IMR-90 (cell line): ENCODE measurements around the gene HDGF. TPM values are rescaled to one million over a fixed set of nuclear protein-coding genes. Genes with fewer than 3 reads are reported as not detected.

Source experiments
- ATAC-seq: fragments of 200-7000 bp; cut with Tn5 transposase; 2 replicates; pipeline ENCODE4 v1.9.1; 2020; ENCODE audit warnings: low read depth, mild to moderate bottlenecking, moderate library complexity
- BruUV-seq: library from RNA; stranded (reverse); fragments of 400-500 nt; replicated peaks from 2 replicates; lab custom pipeline; 2021; lab: Mats Ljungman, UMichigan
- CTCF ChIA-PET: fragments of 300-600 bp; formaldehyde crosslinking; extraction: SDS; loops from one replicate; lab custom pipeline; 2021; ENCODE audit warnings: antibody characterized with exemption; lab: Yijun Ruan, JAX
- POLR2A ChIA-PET: fragments of 300-600 bp; sonication (Branson Sonifier 250); formaldehyde crosslinking; loops from one replicate; lab custom pipeline; 2022; ENCODE audit warnings: antibody characterized with exemption; ENCODE audit not compliant: unreplicated experiment; lab: Charles Lee
- DNase-seq: peaks from one replicate; pipeline ENCODE4 v3.0.0; 2013
- H2AFZ ChIP-seq: replicated peaks from 2 replicates; pipeline ENCODE3; 2013; ENCODE audit warnings: low read length, mild to moderate bottlenecking; ENCODE audit not compliant: poor library complexity
- H2AK5ac ChIP-seq: 2 replicates; pipeline ENCODE4 v1.6.1; 2013; ENCODE audit warnings: low read depth, low read length, inconsistent platforms
- H2AK9ac ChIP-seq: replicated peaks from 2 replicates; pipeline ENCODE3; 2013; ENCODE audit warnings: mild to moderate bottlenecking, low read depth, low read length, moderate library complexity; ENCODE audit not compliant: poor library complexity
- H2BK120ac ChIP-seq: 2 replicates; pipeline ENCODE4 v1.6.1; 2013; ENCODE audit warnings: low read depth, low read length, inconsistent platforms
- H2BK15ac ChIP-seq: 3 replicates; pipeline ENCODE4 v1.6.1; 2013; ENCODE audit warnings: low read depth, low read length, inconsistent platforms
- H2BK20ac ChIP-seq: 2 replicates; pipeline ENCODE4 v1.6.1; 2013; ENCODE audit warnings: low read depth, mild to moderate bottlenecking, inconsistent platforms, low read length, moderate library complexity
- H2BK5ac ChIP-seq: 2 replicates; pipeline ENCODE4 v1.6.1; 2013; ENCODE audit warnings: mild to moderate bottlenecking, low read depth, low read length, inconsistent platforms; ENCODE audit not compliant: poor library complexity, severe bottlenecking
- H3K14ac ChIP-seq: replicated peaks from 2 replicates; pipeline ENCODE4 v1.6.1; 2013; ENCODE audit warnings: low read depth, low read length, inconsistent platforms
- H3K18ac ChIP-seq: 2 replicates; pipeline ENCODE4 v1.6.1; 2013; ENCODE audit warnings: low read depth, low read length, control low read depth
- H3K23ac ChIP-seq: 2 replicates; pipeline ENCODE4 v1.6.1; 2013; ENCODE audit warnings: low read depth, low read length, inconsistent platforms
- H3K27ac ChIP-seq: 2 replicates; pipeline ENCODE4 v1.5.1; 2013; ENCODE audit warnings: mild to moderate bottlenecking, control low read depth, low read length; ENCODE audit not compliant: insufficient read depth
- H3K27me3 ChIP-seq: 2 replicates; pipeline ENCODE4 v1.6.1; 2013; ENCODE audit warnings: low read length; ENCODE audit not compliant: control insufficient read depth, insufficient read depth
- H3K36me3 ChIP-seq: 2 replicates; pipeline ENCODE4 v1.6.1; 2013; ENCODE audit warnings: low read length, mixed read lengths; ENCODE audit not compliant: control insufficient read depth, insufficient read depth
- H3K4ac ChIP-seq: 2 replicates; pipeline ENCODE4 v1.6.1; 2013; ENCODE audit warnings: low read depth, low read length, inconsistent platforms
- H3K4me1 ChIP-seq: 2 replicates; pipeline ENCODE4 v1.6.1; 2013; ENCODE audit warnings: low read length, mixed read lengths; ENCODE audit not compliant: control insufficient read depth, insufficient read depth
- H3K4me2 ChIP-seq: 2 replicates; pipeline ENCODE4 v1.6.1; 2013; ENCODE audit warnings: low read depth, mild to moderate bottlenecking, control low read depth, low read length, moderate library complexity
- H3K4me3 ChIP-seq: 2 replicates; pipeline ENCODE4 v1.5.1; 2013; ENCODE audit warnings: low read depth, mild to moderate bottlenecking, control low read depth, low read length, moderate library complexity; ENCODE audit not compliant: insufficient read depth
- H3K56ac ChIP-seq: 2 replicates; pipeline ENCODE4 v1.6.1; 2013; ENCODE audit warnings: low read length, inconsistent platforms; ENCODE audit not compliant: insufficient read depth; ENCODE audit errors: extremely low read depth
- H3K79me1 ChIP-seq, 2 experiments: 2 replicates each; pipeline ENCODE4 v1.6.1; 2013; ENCODE audit warnings: low read length in 2 of 2, inconsistent platforms in 1 of 2, low read depth in 1 of 2
- H3K9ac ChIP-seq: 2 replicates; pipeline ENCODE4 v1.6.1; 2013; ENCODE audit warnings: low read depth, low read length, control low read depth
- H3K9me1 ChIP-seq: 2 replicates; pipeline ENCODE4 v1.6.1; 2013; ENCODE audit warnings: low read length, inconsistent platforms; ENCODE audit not compliant: insufficient read depth
- H3K9me3 ChIP-seq: 2 replicates; pipeline ENCODE4 v1.6.1; 2013; ENCODE audit warnings: low read length; ENCODE audit not compliant: control insufficient read depth, insufficient read depth
- H4K20me1 ChIP-seq: 2 replicates; pipeline ENCODE4 v1.6.1; 2013; ENCODE audit warnings: low read length, inconsistent platforms; ENCODE audit not compliant: insufficient read depth
- H4K5ac ChIP-seq: 2 replicates; pipeline ENCODE4 v1.6.1; 2013; ENCODE audit warnings: mild to moderate bottlenecking, low read depth, low read length, control low read depth
- H4K8ac ChIP-seq, 2 experiments: 2 replicates each; pipeline ENCODE4 v1.6.1; 2013; ENCODE audit warnings: low read depth in 2 of 2, low read length in 2 of 2, control low read depth in 1 of 2, inconsistent platforms in 1 of 2
- H4K91ac ChIP-seq: 2 replicates; pipeline ENCODE4 v1.6.1; 2013; ENCODE audit warnings: low read depth, low read length, inconsistent platforms; ENCODE audit not compliant: insufficient read depth
- FOS ChIP-seq: fragments of 150-350 bp; IDR thresholded peaks from 2 replicates; pipeline ENCODE4 v1.6.1; 2016; ENCODE audit warnings: low read depth, low read length
- WGBS, 2 experiments: methylation state at CpG; one replicate each; pipeline versions ENCODE4 v1.1.5 to v1.1.7; 2013; ENCODE audit warnings: missing lambda C conversion rate in 2 of 2; ENCODE audit not compliant: insufficient read length in 1 of 2; ENCODE audit errors: extremely low coverage in 2 of 2; 5-methylcytosine and 5-hydroxymethylcytosine counted together
- dilution Hi-C: fragments of 300-500 bp; cut with HindIII; formaldehyde crosslinking; loops from one replicate; pipeline ENCODE4 v1.14.3; 2018; ENCODE audit warnings: low sequenced_read_pairs; ENCODE audit not compliant: unreplicated experiment
- in situ Hi-C: fragments of 300-500 bp; cut with MboI; formaldehyde crosslinking; loops from 3 replicates; pipeline ENCODE4 v1.14.3; 2019; ENCODE audit warnings: low sequenced_read_pairs, inconsistent platforms, mixed read lengths
- intact Hi-C: fragments of 100-400 bp; cut with micrococcal nuclease; formaldehyde crosslinking; loops from 2 replicates; pipeline ENCODE4 v1.10.0; 2022
- polyA plus RNA-seq, 3 experiments: library from polyadenylated mRNA; depleted of rRNA; stranded (reverse); fragments of >200 nt; gene quantifications; 2 replicates each; pipeline ENCODE4 v1.2.3, GENCODE V29; 2012; ENCODE audit warnings: low replicate concordance in 1 of 3
- total RNA-seq: library from RNA; depleted of rRNA; stranded (reverse); fragments of >200 nt; gene quantifications from 2 replicates; pipeline ENCODE4 v1.2.3, GENCODE V29; 2012

HDGF gene
- total and polyA plus RNA-seq, 2 of the 4 experiments (the other 2 are of a cell fraction), result 94.6 to 123 TPM

- no peak overlapping the region for H2AK5ac ChIP-seq
- H4K8ac ChIP-seq, result no peak overlapping the region
- intact Hi-C loops (no loop called here), dilution Hi-C loops (no loop called here), in situ Hi-C loops (no loop called here)
- peaks cover 12 to 78% of the 10 kb centered on the region in 2 experiments for H3K79me1 ChIP-seq
- no TSS peak for BruUV-seq
- POLR2A ChIA-PET, result no interaction called here
- H2AFZ ChIP-seq, result no peak overlapping the region
- peak overlapping the region; percentile 49; the same call in 1 of the 2 replicates for H3K23ac ChIP-seq
- no peak overlapping the region for H2AK9ac ChIP-seq
- no peaks in the 10 kb centered on the region for H3K9me3 ChIP-seq
- H3K27me3 ChIP-seq, result no peaks in the 10 kb centered on the region
- peaks cover 2% of the 10 kb centered on the region; the same call in 1 of the 2 replicates for H3K36me3 ChIP-seq
- H4K5ac ChIP-seq, result no peak overlapping the region
- no peak overlapping the region for H3K18ac ChIP-seq
- H2BK20ac ChIP-seq, result no peak overlapping the region
- no peak overlapping the region for H3K9ac ChIP-seq
- no peak overlapping the region for H2BK15ac ChIP-seq
- H3K4me3 ChIP-seq, result no peak overlapping the region
- no peak overlapping the region for H3K14ac ChIP-seq
- peaks cover 79% of the 10 kb centered on the region for H4K20me1 ChIP-seq
- WGBS, 2 experiments, result 67% methylated on average over 5 of the region's 9 CpGs; no CpG with 5 or more reads in 1 of the 2 experiments
- TF ChIP-seq FOS, result no peak
- no peak overlapping the region for H3K56ac ChIP-seq
- CTCF ChIA-PET, result interaction anchor here (0.7 to 2.1 kb wide), 2 partner anchors 8 to 85 kb away, joined by 3 to 6 read pairs; no protein-coding TSS in a partner anchor
- H3K4me1 ChIP-seq, result peaks cover 3% of the 10 kb centered on the region
- H2BK120ac ChIP-seq, result no peak overlapping the region
- H3K4ac ChIP-seq, result no peak overlapping the region
- peaks cover 13% of the 10 kb centered on the region for H3K9me1 ChIP-seq
- ATAC-seq (no peak), DNase-seq (no peak)
- no peak overlapping the region for H2BK5ac ChIP-seq
- no peak overlapping the region for H3K27ac ChIP-seq
- H4K91ac ChIP-seq, result no peak overlapping the region
- H3K4me2 ChIP-seq, result no peak overlapping the region
These were observed 21.4 kb upstream of the HDGF start for GRCh38 chr1:156772728-156773497.
